DOHH2 (cell line): Measurements from ENCODE around the gene STARD8.
"Not testable (repeated sequence)": the region's sequence is repeated elsewhere in the genome, so short reads cannot be mapped to it uniquely, and the experiment has no call there.

Experiments used
- H3F3A ChIP-seq: fragments of 200-600 bp; sonication (generic), shearing (Covaris generic); 2 replicates; pipeline ENCODE4 v1.6.0; 2016; ENCODE audit warnings: antibody characterized with exemption, mild to moderate bottlenecking; ENCODE audit not compliant: control insufficient read depth, insufficient read depth
- H3K27ac ChIP-seq: fragments of 200-600 bp; sonication (generic); 2 replicates; pipeline ENCODE4 v1.5.1; 2014; ENCODE audit warnings: low read depth, mild to moderate bottlenecking, low read length, moderate library complexity
- H3K27me3 ChIP-seq: fragments of 200-600 bp; sonication (generic); 2 replicates; pipeline ENCODE4 v1.6.1; 2014; ENCODE audit warnings: mild to moderate bottlenecking, low read length, mixed read lengths; ENCODE audit not compliant: control insufficient read depth
- H3K36me3 ChIP-seq: fragments of 200-600 bp; sonication (generic); 2 replicates; pipeline ENCODE4 v1.6.1; 2014; ENCODE audit warnings: mild to moderate bottlenecking, low read length, moderate library complexity, mixed read lengths; ENCODE audit not compliant: control insufficient read depth
- H3K4me1 ChIP-seq: fragments of 200-600 bp; sonication (generic); 2 replicates; pipeline ENCODE4 v1.6.1; 2014; ENCODE audit warnings: mild to moderate bottlenecking, low read length, mixed read lengths; ENCODE audit not compliant: control insufficient read depth
- H3K4me2 ChIP-seq: fragments of 200-600 bp; sonication (generic); 2 replicates; pipeline ENCODE4 v1.6.0; 2014; ENCODE audit warnings: mild to moderate bottlenecking, low read length, moderate library complexity
- H3K4me3 ChIP-seq: fragments of 200-600 bp; sonication (generic); 2 replicates; pipeline ENCODE4 v1.5.1; 2014; ENCODE audit warnings: mild to moderate bottlenecking, low read length, mixed read lengths
- H3K79me2 ChIP-seq: fragments of 200-600 bp; sonication (generic); 2 replicates; pipeline ENCODE4 v1.6.1; 2014; ENCODE audit warnings: mild to moderate bottlenecking, low read length, mixed read lengths; ENCODE audit not compliant: control insufficient read depth
- H3K9me2 ChIP-seq: fragments of 200-600 bp; sonication (generic); replicated peaks from 2 replicates; pipeline ENCODE4 v1.6.1; 2014; ENCODE audit warnings: mild to moderate bottlenecking, low read length, mixed read lengths; ENCODE audit not compliant: control insufficient read depth
- H3K9me3 ChIP-seq: fragments of 200-600 bp; sonication (generic); 2 replicates; pipeline ENCODE4 v1.6.1; 2014; ENCODE audit warnings: antibody characterized with exemption, low read length, mixed read lengths; ENCODE audit not compliant: control insufficient read depth, insufficient read depth
- H4K20me1 ChIP-seq: fragments of 200-600 bp; sonication (generic); 2 replicates; pipeline ENCODE4 v1.6.0; 2014; ENCODE audit warnings: low read depth, mild to moderate bottlenecking, antibody characterized with exemption, low read length, moderate library complexity; ENCODE audit not compliant: control insufficient read depth, insufficient read depth
- EZH2phosphoT487 ChIP-seq: fragments of 200-600 bp; sonication (generic); IDR thresholded peaks from 2 replicates; pipeline ENCODE4 v1.6.1; 2017; ENCODE audit warnings: borderline replicate concordance, mild to moderate bottlenecking, antibody characterized with exemption, low read length, moderate library complexity, mixed read lengths
- TF ChIP-seq, protein P1 (sequence below): fragments of 200-600 bp; sonication (generic); IDR thresholded peaks from one replicate; pipeline ENCODE4 v1.5.1; 2014; ENCODE audit warnings: antibody characterized with exemption, mild to moderate bottlenecking, low read depth, low read length; ENCODE audit not compliant: poor library complexity, severe bottlenecking

STARD8 gene

GRCh38 chrX:68651110-68651509 is 3.6 kb downstream of the STARD8 start:
- H3K4me3 ChIP-seq = no peak overlapping the region
- no peaks in the 10 kb centered on the region for H3K9me2 ChIP-seq
- no peaks in the 10 kb centered on the region for H3K4me1 ChIP-seq
- H3K27me3 ChIP-seq = no peaks in the 10 kb centered on the region
- no peak overlapping the region for H3K27ac ChIP-seq
- H3K79me2 ChIP-seq = no peaks in the 10 kb centered on the region
- H4K20me1 ChIP-seq = no peaks in the 10 kb centered on the region
- no peaks in the 10 kb centered on the region for H3K9me3 ChIP-seq
- no peak for TF ChIP-seq EZH2phosphoT487
- TF ChIP-seq, protein P1, sequence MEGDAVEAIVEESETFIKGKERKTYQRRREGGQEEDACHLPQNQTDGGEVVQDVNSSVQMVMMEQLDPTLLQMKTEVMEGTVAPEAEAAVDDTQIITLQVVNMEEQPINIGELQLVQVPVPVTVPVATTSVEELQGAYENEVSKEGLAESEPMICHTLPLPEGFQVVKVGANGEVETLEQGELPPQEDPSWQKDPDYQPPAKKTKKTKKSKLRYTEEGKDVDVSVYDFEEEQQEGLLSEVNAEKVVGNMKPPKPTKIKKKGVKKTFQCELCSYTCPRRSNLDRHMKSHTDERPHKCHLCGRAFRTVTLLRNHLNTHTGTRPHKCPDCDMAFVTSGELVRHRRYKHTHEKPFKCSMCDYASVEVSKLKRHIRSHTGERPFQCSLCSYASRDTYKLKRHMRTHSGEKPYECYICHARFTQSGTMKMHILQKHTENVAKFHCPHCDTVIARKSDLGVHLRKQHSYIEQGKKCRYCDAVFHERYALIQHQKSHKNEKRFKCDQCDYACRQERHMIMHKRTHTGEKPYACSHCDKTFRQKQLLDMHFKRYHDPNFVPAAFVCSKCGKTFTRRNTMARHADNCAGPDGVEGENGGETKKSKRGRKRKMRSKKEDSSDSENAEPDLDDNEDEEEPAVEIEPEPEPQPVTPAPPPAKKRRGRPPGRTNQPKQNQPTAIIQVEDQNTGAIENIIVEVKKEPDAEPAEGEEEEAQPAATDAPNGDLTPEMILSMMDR = no peak
- H3K4me2 ChIP-seq = no peak overlapping the region
- H3F3A ChIP-seq = no peaks in the 10 kb centered on the region
- no peaks in the 10 kb centered on the region for H3K36me3 ChIP-seq

DNA sequence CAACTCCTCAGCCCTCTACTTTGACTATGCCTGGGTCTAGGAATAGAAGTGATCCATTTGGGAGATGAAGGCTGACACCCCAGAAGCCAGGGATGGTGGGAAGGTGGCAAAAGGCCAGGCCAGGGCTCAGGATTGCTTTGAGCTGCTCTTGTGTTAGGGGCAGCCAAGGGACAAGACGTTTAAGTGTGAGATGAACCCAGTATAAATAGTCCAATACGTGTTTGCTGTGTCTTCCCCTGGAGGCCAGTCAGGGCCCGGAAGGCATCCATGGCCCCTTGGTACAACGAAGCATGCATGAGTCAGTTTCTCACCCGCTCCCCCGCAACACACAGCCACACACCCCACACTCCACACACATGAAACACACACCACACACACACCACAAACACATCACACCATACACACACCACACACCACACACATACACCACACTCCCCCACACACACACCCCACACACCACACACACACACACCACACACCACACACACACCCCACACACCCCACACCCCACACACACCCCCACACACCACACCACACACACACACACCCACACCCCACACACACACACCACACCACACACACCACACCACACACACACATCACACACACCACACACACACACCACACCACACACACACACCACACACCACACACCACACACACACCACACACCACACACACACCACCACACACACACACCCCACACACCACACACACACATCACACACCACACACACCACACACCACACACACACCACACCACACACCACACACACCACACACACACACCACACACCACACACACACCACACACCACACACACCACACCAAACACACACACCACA is 5.1 kb downstream of the STARD8 start:
- Histone ChIP-seq H3K4me2 (no peak overlapping the region), H3K4me3 (no peak overlapping the region), H3K27me3 (no peaks in the 10 kb centered on the region), H4K20me1 (no peaks in the 10 kb centered on the region), H3K9me2 (no peaks in the 10 kb centered on the region), H3F3A (no peaks in the 10 kb centered on the region), H3K27ac (no peak overlapping the region), H3K36me3 (no peaks in the 10 kb centered on the region), H3K4me1 (no peaks in the 10 kb centered on the region), H3K9me3 (no peaks in the 10 kb centered on the region), H3K79me2 (no peaks in the 10 kb centered on the region)
- TF ChIP-seq EZH2phosphoT487 = no peak
- TF ChIP-seq, protein P1 = no peak

GRCh38 chrX:68654693-68655092 is 7.2 kb downstream of the STARD8 start:
- Histone ChIP-seq H3K79me2 (no peaks in the 10 kb centered on the region), H3K9me3 (no peaks in the 10 kb centered on the region)

DNA sequence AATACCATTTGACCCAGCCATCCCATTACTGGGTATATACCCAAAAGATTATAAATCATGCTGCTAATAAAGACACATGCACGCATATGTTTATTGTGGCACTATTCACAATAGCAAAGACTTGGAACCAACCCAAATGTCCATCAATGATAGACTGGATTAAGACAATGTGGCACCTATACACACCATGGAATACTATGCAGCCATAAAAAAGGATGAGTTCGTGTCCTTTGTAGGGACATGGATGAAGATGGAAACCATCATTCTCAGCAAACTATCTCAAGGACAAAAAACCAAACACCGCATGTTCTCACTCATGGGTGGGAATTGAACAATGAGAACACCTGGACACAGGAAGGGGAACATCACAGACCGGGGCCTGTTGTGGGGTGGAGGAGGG is 9.0 kb downstream of the STARD8 start:
- not testable (repeated sequence) for H3K27ac ChIP-seq, H3K27me3 ChIP-seq, H3F3A ChIP-seq, H3K9me3 ChIP-seq, H3K4me1 ChIP-seq, H3K79me2 ChIP-seq, H3K9me2 ChIP-seq, H3K4me2 ChIP-seq, H3K4me3 ChIP-seq, H4K20me1 ChIP-seq, H3K36me3 ChIP-seq

More at GRCh38 chrX:68654693-68655092, 7.2 kb downstream of the STARD8 start:
- Histone ChIP-seq H3F3A (no peaks in the 10 kb centered on the region), H3K4me3 (no peak overlapping the region), H4K20me1 (no peaks in the 10 kb centered on the region), H3K27me3 (no peaks in the 10 kb centered on the region), H3K27ac (no peak overlapping the region), H3K9me2 (no peaks in the 10 kb centered on the region), H3K36me3 (no peaks in the 10 kb centered on the region), H3K4me1 (no peaks in the 10 kb centered on the region), H3K4me2 (no peak overlapping the region)
- no peak for TF ChIP-seq EZH2phosphoT487
- TF ChIP-seq, protein P1 = no peak
